Chondrocyte (in vitro differentiated cells): ENCODE results near the gene UBE2Q1. TPM values are rescaled to one million over a fixed set of nuclear protein-coding genes. Genes with fewer than 3 reads are reported as not detected.
A peak's percentile ranks its signal among the peaks of the same experiment; 100 is the strongest.

Experiments
- DNase-seq: peaks from one replicate; pipeline ENCODE4 v3.0.0; 2021; ENCODE audit warnings: mixed read lengths, low spot score
- H3K27ac Mint-ChIP-seq: one replicate; pipeline ENCODE4 v1.8.0; 2021; ENCODE audit warnings: mild to moderate bottlenecking, moderate library complexity, mixed read lengths; ENCODE audit not compliant: unreplicated experiment
- H3K27me3 Mint-ChIP-seq: 2 replicates; pipeline ENCODE4 v1.8.0; 2021; ENCODE audit warnings: low read depth, mixed read lengths
- H3K36me3 Mint-ChIP-seq: 2 replicates; pipeline ENCODE4 v1.8.0; 2021; ENCODE audit warnings: low read depth, mixed read lengths
- H3K4me1 Mint-ChIP-seq: 2 replicates; pipeline ENCODE4 v1.8.0; 2021; ENCODE audit warnings: low read depth, mild to moderate bottlenecking, mixed read lengths
- H3K4me3 Mint-ChIP-seq: one replicate; pipeline ENCODE4 v1.8.0; 2021; ENCODE audit warnings: mild to moderate bottlenecking, moderate library complexity, mixed read lengths; ENCODE audit not compliant: unreplicated experiment
- H3K9me3 Mint-ChIP-seq: 2 replicates; pipeline ENCODE4 v1.8.0; 2021; ENCODE audit warnings: low read depth, mixed read lengths
- total RNA-seq: library from RNA; stranded (reverse); gene quantifications from 3 replicates; pipeline ENCODE4 v1.2.1, GENCODE V29; 2021
- TF ChIP-seq, protein P1 (sequence below): fragments of 200-600 bp; sonication (generic); IDR thresholded peaks from 2 replicates; pipeline ENCODE4 v1.5.0; 2021; ENCODE audit warnings: antibody characterized with exemption, mild to moderate bottlenecking, moderate library complexity

UBE2Q1 gene
- total RNA-seq, 1 donor from 2014 or later, result 92.6 TPM

GRCh38 chr1:154502744-154503115, 55.7 kb downstream of the UBE2Q1 start:
- Mint-ChIP-seq H3K27ac (no peak overlapping the region), H3K36me3 (peaks cover 2% of the 10 kb centered on the region), H3K27me3 (peaks cover 68% of the 10 kb centered on the region), H3K9me3 (peaks cover 4% of the 10 kb centered on the region), H3K4me1 (peaks cover 4% of the 10 kb centered on the region), H3K4me3 (no peak overlapping the region)
- TF ChIP-seq, protein P1, sequence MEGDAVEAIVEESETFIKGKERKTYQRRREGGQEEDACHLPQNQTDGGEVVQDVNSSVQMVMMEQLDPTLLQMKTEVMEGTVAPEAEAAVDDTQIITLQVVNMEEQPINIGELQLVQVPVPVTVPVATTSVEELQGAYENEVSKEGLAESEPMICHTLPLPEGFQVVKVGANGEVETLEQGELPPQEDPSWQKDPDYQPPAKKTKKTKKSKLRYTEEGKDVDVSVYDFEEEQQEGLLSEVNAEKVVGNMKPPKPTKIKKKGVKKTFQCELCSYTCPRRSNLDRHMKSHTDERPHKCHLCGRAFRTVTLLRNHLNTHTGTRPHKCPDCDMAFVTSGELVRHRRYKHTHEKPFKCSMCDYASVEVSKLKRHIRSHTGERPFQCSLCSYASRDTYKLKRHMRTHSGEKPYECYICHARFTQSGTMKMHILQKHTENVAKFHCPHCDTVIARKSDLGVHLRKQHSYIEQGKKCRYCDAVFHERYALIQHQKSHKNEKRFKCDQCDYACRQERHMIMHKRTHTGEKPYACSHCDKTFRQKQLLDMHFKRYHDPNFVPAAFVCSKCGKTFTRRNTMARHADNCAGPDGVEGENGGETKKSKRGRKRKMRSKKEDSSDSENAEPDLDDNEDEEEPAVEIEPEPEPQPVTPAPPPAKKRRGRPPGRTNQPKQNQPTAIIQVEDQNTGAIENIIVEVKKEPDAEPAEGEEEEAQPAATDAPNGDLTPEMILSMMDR, result no peak
- no peak for DNase-seq

DNA sequence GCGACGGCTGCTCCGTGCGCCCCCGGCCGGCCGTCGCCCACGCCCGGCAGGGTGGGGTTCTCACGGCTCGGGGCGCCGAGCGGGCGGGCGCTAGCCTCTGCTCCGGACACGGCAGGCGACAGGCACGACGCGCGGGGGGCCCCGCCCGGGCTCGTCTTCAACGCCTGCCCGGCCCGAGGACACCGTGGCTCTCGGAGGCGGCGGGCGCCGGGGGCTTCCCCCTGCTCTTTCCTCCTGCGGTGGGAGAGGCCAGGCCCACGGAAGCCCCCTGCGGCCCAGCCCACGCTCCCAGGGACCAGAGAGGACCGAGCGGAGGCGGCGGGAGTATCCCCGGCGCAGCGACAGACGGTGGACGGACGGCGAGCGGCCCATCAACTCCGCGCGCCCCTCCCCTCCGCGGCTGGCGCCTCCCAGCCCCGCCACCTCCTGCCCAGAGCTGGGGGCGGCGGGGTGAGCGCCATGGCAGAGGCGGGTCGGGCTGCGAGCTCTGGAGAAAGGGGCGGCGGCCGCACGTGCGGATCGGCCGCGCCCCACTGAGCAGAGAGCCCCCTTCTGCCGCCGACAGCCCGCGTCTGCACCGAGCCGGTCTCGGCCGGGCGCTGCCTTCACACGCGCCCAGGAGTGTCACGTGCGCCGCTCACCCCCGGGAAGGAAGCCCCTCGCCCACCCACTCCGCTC, 56.3 kb downstream of the UBE2Q1 start, which contains the start of the genes SHE and TDRD10:
Gene SHE, minus strand, starts transcription at position 347 of the 678 bp plus-strand sequence. CDS start 386 bp downstream, outside the sequence.
Gene TDRD10, plus strand, starts transcription at position 154 of the 678 bp plus-strand sequence. CDS start 4,685 bp downstream, outside the sequence.
- TF ChIP-seq, protein P1, result no peak
- no peak for DNase-seq
- Mint-ChIP-seq H3K4me1 (peaks cover 4% of the 10 kb centered on the region), H3K36me3 (peaks cover 2% of the 10 kb centered on the region), H3K27ac (no peak within 1 kb of the TSS), H3K9me3 (peaks cover 4% of the 10 kb centered on the region), H3K4me3 (peak within 1 kb of the TSS; percentile 52), H3K27me3 (peaks cover 63% of the 10 kb centered on the region)

GRCh38 chr1:154501423-154502065, 56.9 kb downstream of the UBE2Q1 start:
- H3K27me3 Mint-ChIP-seq, result peaks cover 61% of the 10 kb centered on the region
- TF ChIP-seq, protein P1, result no peak
- no peak overlapping the region for H3K27ac Mint-ChIP-seq
- DNase-seq, result no peak
- H3K36me3 Mint-ChIP-seq, result peaks cover 2% of the 10 kb centered on the region
- H3K4me1 Mint-ChIP-seq, result peaks cover 4% of the 10 kb centered on the region
- peaks cover 4% of the 10 kb centered on the region for H3K9me3 Mint-ChIP-seq
- H3K4me3 Mint-ChIP-seq, result peak overlapping the region; percentile 52

- H3K36me3 Mint-ChIP-seq, result no peaks in the 10 kb centered on the region
- no peak for DNase-seq
- H3K27me3 Mint-ChIP-seq, result peaks cover 62% of the 10 kb centered on the region
- TF ChIP-seq, protein P1, result no peak
- H3K27ac Mint-ChIP-seq, result no peak overlapping the region
- no peaks in the 10 kb centered on the region for H3K9me3 Mint-ChIP-seq
- no peak overlapping the region for H3K4me3 Mint-ChIP-seq
- H3K4me1 Mint-ChIP-seq, result peaks cover 4% of the 10 kb centered on the region
These were observed 57.9 kb downstream of the UBE2Q1 start for GRCh38 chr1:154500533-154500932.

GRCh38 chr1:154499446-154499845, 59.0 kb downstream of the UBE2Q1 start:
- no peak overlapping the region for H3K4me3 Mint-ChIP-seq
- H3K9me3 Mint-ChIP-seq, result no peaks in the 10 kb centered on the region
- H3K27me3 Mint-ChIP-seq, result peaks cover 55% of the 10 kb centered on the region
- H3K27ac Mint-ChIP-seq, result no peak overlapping the region
- no peak for DNase-seq
- TF ChIP-seq, protein P1, result no peak
- no peaks in the 10 kb centered on the region for H3K36me3 Mint-ChIP-seq
- H3K4me1 Mint-ChIP-seq, result peaks cover 4% of the 10 kb centered on the region

Other genes with a start within 250 kb of the UBE2Q1 start
- gene AQP10, start 237.6 kb downstream of the UBE2Q1 start, total RNA-seq, result not detected in 3 replicates
- 83.1 to 133 TPM (median 86.6 TPM) in 3 replicates for gene ATP8B2, start 233.1 kb downstream of the UBE2Q1 start, total RNA-seq
- gene IL6R, start 153.3 kb downstream of the UBE2Q1 start, total RNA-seq, result 1.1 to 1.4 TPM (median 1.3 TPM) in 3 replicates
- gene TDRD10, start 56.4 kb downstream of the UBE2Q1 start, total RNA-seq, result 0.17 TPM in 1 of 3 replicates, not detected in the others
- 0.10 to 0.20 TPM in 2 of 3 replicates, not detected in the other for gene SHE, start 56.2 kb downstream of the UBE2Q1 start, total RNA-seq
- gene CHRNB2, start 9.1 kb upstream of the UBE2Q1 start, total RNA-seq, result not detected in 3 replicates
- gene ADAR, start 49.5 kb upstream of the UBE2Q1 start, total RNA-seq, result 125 to 169 TPM (median 125 TPM) in 3 replicates